RWPE2 (cell line): ENCODE measurements around the gene LRRTM4.

ENCODE experiments used
- ATAC-seq: fragments of 200-7000 bp; cut with Tn5 transposase; 3 replicates; pipeline ENCODE4 v1.9.1; 2021; ENCODE audit warnings: low read depth
- DNase-seq: peaks from one replicate; pipeline ENCODE4 v3.0.0-alpha.2; 2020; ENCODE audit warnings: low spot score
- H3K27ac ChIP-seq: fragments of 450-650 bp; 2 replicates; pipeline ENCODE4 v1.5.1; 2017; ENCODE audit warnings: mild to moderate bottlenecking; ENCODE audit not compliant: poor library complexity, severe bottlenecking
- H3K27me3 ChIP-seq: fragments of 250-450 bp; sonication (Bioruptor Pico); 2 replicates; pipeline ENCODE4 v1.5.1; 2021; ENCODE audit warnings: mild to moderate bottlenecking, moderate library complexity; ENCODE audit not compliant: insufficient read depth, poor library complexity, severe bottlenecking
- H3K36me3 ChIP-seq: fragments of 250-450 bp; sonication (Bioruptor Pico); 2 replicates; pipeline ENCODE4 v1.5.1; 2020; ENCODE audit warnings: low read depth, mild to moderate bottlenecking, moderate library complexity
- H3K4me1 ChIP-seq: fragments of 250-450 bp; sonication (Bioruptor Pico); 2 replicates; pipeline ENCODE4 v1.5.1; 2021; ENCODE audit warnings: mild to moderate bottlenecking, moderate library complexity; ENCODE audit not compliant: insufficient read depth, poor library complexity, severe bottlenecking
- H3K4me3 ChIP-seq: fragments of 250-450 bp; sonication (Bioruptor Pico); 2 replicates; pipeline ENCODE4 v1.5.1; 2021; ENCODE audit warnings: mild to moderate bottlenecking, moderate library complexity; ENCODE audit not compliant: severe bottlenecking
- H3K9me3 ChIP-seq: fragments of 250-450 bp; sonication (Bioruptor Pico); 2 replicates; pipeline ENCODE4 v1.5.1; 2021; ENCODE audit warnings: mild to moderate bottlenecking, moderate library complexity; ENCODE audit not compliant: severe bottlenecking
- TF ChIP-seq, protein P1 (sequence below): fragments of 450-650 bp; IDR thresholded peaks from one replicate; pipeline ENCODE4 v1.5.1; 2017; ENCODE audit warnings: mild to moderate bottlenecking, moderate library complexity; ENCODE audit not compliant: poor library complexity, severe bottlenecking

Gene LRRTM4

DNA sequence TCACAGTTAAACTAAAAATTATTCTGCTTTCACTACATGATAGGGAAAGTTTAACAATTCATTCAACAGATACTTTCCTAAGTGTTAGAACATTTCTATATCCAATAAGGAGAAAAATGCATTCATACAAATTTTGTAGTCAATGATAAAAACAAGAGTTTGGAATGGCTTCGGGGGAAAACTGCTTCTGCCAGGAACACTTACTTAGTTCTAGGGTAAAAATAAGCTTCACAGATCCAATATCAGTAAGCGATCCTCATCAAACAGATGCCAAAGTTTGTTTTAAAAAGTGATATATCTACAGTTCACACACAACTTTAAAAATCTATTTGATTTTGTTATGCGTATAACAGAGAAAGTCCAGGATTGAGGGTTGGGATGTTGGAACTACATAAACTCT lies 199.7 kb downstream of the LRRTM4 start:
- Histone ChIP-seq H3K4me3 (no peak overlapping the region), H3K36me3 (no peaks in the 10 kb centered on the region), H3K27me3 (no peaks in the 10 kb centered on the region), H3K27ac (no peak overlapping the region), H3K4me1 (no peaks in the 10 kb centered on the region), H3K9me3 (no peaks in the 10 kb centered on the region)
- TF ChIP-seq, protein P1, sequence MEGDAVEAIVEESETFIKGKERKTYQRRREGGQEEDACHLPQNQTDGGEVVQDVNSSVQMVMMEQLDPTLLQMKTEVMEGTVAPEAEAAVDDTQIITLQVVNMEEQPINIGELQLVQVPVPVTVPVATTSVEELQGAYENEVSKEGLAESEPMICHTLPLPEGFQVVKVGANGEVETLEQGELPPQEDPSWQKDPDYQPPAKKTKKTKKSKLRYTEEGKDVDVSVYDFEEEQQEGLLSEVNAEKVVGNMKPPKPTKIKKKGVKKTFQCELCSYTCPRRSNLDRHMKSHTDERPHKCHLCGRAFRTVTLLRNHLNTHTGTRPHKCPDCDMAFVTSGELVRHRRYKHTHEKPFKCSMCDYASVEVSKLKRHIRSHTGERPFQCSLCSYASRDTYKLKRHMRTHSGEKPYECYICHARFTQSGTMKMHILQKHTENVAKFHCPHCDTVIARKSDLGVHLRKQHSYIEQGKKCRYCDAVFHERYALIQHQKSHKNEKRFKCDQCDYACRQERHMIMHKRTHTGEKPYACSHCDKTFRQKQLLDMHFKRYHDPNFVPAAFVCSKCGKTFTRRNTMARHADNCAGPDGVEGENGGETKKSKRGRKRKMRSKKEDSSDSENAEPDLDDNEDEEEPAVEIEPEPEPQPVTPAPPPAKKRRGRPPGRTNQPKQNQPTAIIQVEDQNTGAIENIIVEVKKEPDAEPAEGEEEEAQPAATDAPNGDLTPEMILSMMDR, result no peak
- DNase-seq (no peak), ATAC-seq (no peak)

DNA sequence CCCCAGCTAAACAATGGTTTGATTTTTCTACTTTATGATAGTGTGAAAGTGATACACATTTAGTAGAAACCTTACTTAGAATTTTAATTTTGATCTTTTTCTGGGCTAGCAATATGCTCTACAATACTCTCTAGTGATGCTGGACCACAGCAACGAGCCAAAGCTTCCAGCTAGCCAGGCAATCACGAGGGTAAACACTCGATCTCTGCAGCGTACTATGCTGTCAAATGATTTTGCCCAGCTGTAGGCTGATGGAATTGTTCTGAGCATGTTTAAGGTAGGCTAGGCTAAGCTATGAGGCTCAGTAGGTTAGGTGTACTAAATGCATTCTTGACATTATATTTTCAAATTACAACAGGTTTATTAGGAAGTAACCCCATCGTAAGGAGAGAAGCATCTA lies 207.5 kb downstream of the LRRTM4 start:
- Histone ChIP-seq H3K36me3 (no peaks in the 10 kb centered on the region), H3K4me1 (no peaks in the 10 kb centered on the region), H3K27ac (no peak overlapping the region), H3K9me3 (no peaks in the 10 kb centered on the region), H3K4me3 (no peak overlapping the region), H3K27me3 (no peaks in the 10 kb centered on the region)
- TF ChIP-seq, protein P1, result no peak
- no peak for DNase-seq
- no peak for ATAC-seq

DNA sequence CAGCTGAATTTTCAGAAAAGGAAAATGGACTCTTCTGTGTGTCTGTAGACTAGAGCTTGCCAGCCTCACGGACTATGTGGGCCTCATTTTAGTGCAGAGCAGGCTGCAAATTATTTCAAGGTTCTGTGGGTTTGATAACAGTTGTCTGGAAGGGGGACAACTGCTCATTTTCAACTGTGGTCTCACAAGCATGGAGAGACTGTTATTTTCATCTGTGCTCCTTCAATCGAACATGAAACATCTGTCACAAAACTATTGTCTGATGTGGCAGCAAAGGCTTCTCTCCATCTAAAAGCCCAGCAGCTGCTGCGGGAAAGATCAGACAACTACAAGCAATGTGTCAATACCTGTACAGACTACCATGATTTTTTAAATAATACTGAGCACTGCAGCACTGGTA lies 211.8 kb downstream of the LRRTM4 start:
- DNase-seq (no peak), ATAC-seq (no peak)
- H3K9me3 ChIP-seq, result no peaks in the 10 kb centered on the region
- no peaks in the 10 kb centered on the region for H3K36me3 ChIP-seq
- no peak overlapping the region for H3K4me3 ChIP-seq
- no peaks in the 10 kb centered on the region for H3K4me1 ChIP-seq
- no peaks in the 10 kb centered on the region for H3K27me3 ChIP-seq
- H3K27ac ChIP-seq, result no peak overlapping the region
- TF ChIP-seq, protein P1, result no peak

DNA sequence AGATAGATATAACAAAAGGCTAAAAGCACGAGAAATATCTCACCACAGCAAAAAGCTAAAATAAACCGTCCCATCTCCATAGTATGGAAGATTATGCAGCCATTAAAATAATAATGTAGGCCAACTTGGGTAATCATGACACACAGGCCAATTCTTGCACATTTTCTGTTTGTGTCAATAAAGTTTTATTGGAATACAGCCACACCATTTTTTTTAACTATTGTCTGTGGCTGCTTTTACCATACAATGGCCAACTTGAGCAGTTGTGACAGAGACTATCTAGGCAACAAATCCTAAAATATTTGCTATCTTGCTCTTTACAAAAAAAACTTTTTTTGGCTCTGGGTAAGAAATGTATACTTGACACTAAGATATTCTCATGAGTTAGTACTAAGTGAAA lies 212.5 kb downstream of the LRRTM4 start:
- H3K27ac ChIP-seq, result no peak overlapping the region
- H3K4me3 ChIP-seq, result no peak overlapping the region
- TF ChIP-seq, protein P1, result no peak
- H3K27me3 ChIP-seq, result no peaks in the 10 kb centered on the region
- H3K36me3 ChIP-seq, result no peaks in the 10 kb centered on the region
- ATAC-seq (no peak), DNase-seq (no peak)
- no peaks in the 10 kb centered on the region for H3K9me3 ChIP-seq
- no peaks in the 10 kb centered on the region for H3K4me1 ChIP-seq

DNA sequence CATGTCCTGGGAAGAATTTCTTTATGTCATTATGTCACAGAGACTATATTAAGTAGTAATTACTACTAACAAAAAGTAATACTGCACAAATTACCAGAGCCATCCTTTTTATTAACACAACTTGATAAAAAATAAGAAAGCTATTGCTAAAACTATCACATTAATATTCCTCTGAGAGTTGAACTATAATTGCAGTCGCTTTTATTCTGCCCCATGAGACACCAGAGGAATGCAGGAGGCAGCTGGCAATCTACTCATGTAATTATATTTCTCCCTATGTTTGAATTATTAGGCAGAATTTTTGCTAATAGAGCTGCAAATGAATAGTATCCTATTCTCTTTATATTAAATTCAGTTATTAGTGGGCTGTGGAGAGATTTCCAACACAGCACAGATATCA lies 220.7 kb downstream of the LRRTM4 start:
- no peak overlapping the region for H3K4me3 ChIP-seq
- TF ChIP-seq, protein P1, result no peak

More for the DNA sequence above, 220.7 kb downstream of the LRRTM4 start:
- Histone ChIP-seq H3K9me3 (no peaks in the 10 kb centered on the region), H3K4me1 (no peaks in the 10 kb centered on the region), H3K27me3 (no peaks in the 10 kb centered on the region), H3K36me3 (no peaks in the 10 kb centered on the region), H3K27ac (no peak overlapping the region)
- DNase-seq (no peak), ATAC-seq (no peak)
